Stomach (tissue), 19 donors: ENCODE data around the gene ZNF776. TPM values are rescaled to one million over a fixed set of nuclear protein-coding genes. Genes with fewer than 3 reads are reported as not detected.

Source experiments
- DNase-seq, 2 donors: peaks; one replicate each; pipeline versions ENCODE4 v3.0.0 to v3.0.0-alpha.2; 2013 to 2019
- H3K27ac ChIP-seq, 5 donors: fragments of 200-600 bp in 4 of 5; sonication (generic) in 4 of 5; one replicate each; pipeline ENCODE4 v1.5.1; 2013 to 2019; ENCODE audit warnings: mild to moderate bottlenecking in 1 of 5, moderate library complexity in 1 of 5
- H3K27me3 ChIP-seq, 3 donors: fragments of 200-600 bp; sonication (generic); one replicate each; pipeline ENCODE4 v1.5.1; 2017 to 2019; ENCODE audit warnings: mixed run types in 1 of 3
- H3K36me3 ChIP-seq, 4 donors: fragments of 200-600 bp; sonication (generic); 1 replicate in 3 of 4; 2 replicates in 1 of 4; pipeline ENCODE4 v1.5.1; 2016 to 2019
- H3K4me1 ChIP-seq, 4 donors: fragments of 200-600 bp; sonication (generic); one replicate each; pipeline ENCODE4 v1.5.1; 2016 to 2019
- H3K4me3 ChIP-seq, 4 donors: fragments of 200-600 bp; sonication (generic) in 3 of 4; one replicate each; pipeline ENCODE4 v1.5.1; 2016 to 2019; ENCODE audit warnings: mild to moderate bottlenecking in 1 of 4
- H3K9me3 ChIP-seq, 4 donors: fragments of 200-600 bp; sonication (generic); one replicate each; pipeline ENCODE4 v1.5.1; 2016 to 2019
- CTCF ChIP-seq, 7 experiments: fragments of 450-650 bp in 4 of 7; fragments of 200-600 bp in 3 of 7; sonication (generic) in 3 of 7; IDR thresholded peaks; one replicate each; pipeline ENCODE4 v1.5.1; 2016 to 2019; ENCODE audit warnings: antibody characterized with exemption in 7 of 7, control low read depth in 2 of 7, mild to moderate bottlenecking in 1 of 7
- EP300 ChIP-seq: sonication (generic); formaldehyde crosslinking; IDR thresholded peaks from one replicate; pipeline ENCODE4 v1.6.1; 2017; ENCODE audit warnings: antibody characterized with exemption
- POLR2A ChIP-seq, 4 donors: fragments of 450-650 bp; IDR thresholded peaks; one replicate each; pipeline ENCODE4 v1.6.1; 2016; ENCODE audit warnings: antibody characterized with exemption in 4 of 4, control low read depth in 2 of 4, mild to moderate bottlenecking in 1 of 4, moderate library complexity in 1 of 4
- POLR2AphosphoS5 ChIP-seq, 3 donors: sonication (generic); formaldehyde crosslinking; IDR thresholded peaks; one replicate each; pipeline ENCODE4 v1.6.1; 2016; ENCODE audit warnings: antibody characterized with exemption in 3 of 3
- WGBS, 5 donors: extraction: QIAGEN DNeasy Blood & Tissue Kit in 3 of 5; methylation state at CpG; one replicate each; pipeline versions ENCODE4 v1.1.5 to v1.1.7; 2013 to 2018; 5-methylcytosine and 5-hydroxymethylcytosine counted together
- intact Hi-C: fragments of 100-400 bp; cut with DNase I; formaldehyde crosslinking; loops from one replicate; pipeline ENCODE4 v1.15.1; 2023; ENCODE audit warnings: low total_unique reads
- long read RNA-seq, 10 donors: transcript quantifications; one replicate each; lab custom pipeline, GENCODE V29; 2026
- polyA plus RNA-seq, 3 donors: library from polyadenylated mRNA; stranded (reverse); fragments of 200-250 nt; gene quantifications; one replicate each; pipeline ENCODE4 v1.2.3, GENCODE V29; 2013
- total RNA-seq, 5 donors: library from RNA; depleted of rRNA; stranded (reverse); fragments of >200 nt; gene quantifications; one replicate each; pipeline versions ENCODE4 v1.1.0 to v1.2.3, GENCODE V29; 2014 to 2016
- donor health status: healthy with polysubstance abuse.
- donor health status: Bipolar disorder and iron deficiency.
- donor health status: healthy.

ZNF776 gene
- total RNA-seq (10 to 100 TPM; 11.1 to 72.0 (median 27.7) TPM), polyA plus RNA-seq (1 to 10 TPM; 1.9 to 4.4 (median 2.9) TPM)
- long read RNA-seq, donor 1 = 0 reads
- long read RNA-seq, donor 2 = 0 reads
- long read RNA-seq, donor 3 = 0 reads
- long read RNA-seq, donor 4 = 0 reads
- long read RNA-seq, donor 5, full-length matches to known transcripts = 1 of 1 reads
- long read RNA-seq, donor 5, partial matches to known transcripts = 0 of 1 reads
- long read RNA-seq, donor 5, other reads (novel, unspliced or antisense) = 0 of 1 reads
- long read RNA-seq, donor 6, full-length matches to known transcripts = 2 of 2 reads
- long read RNA-seq, donor 6, partial matches to known transcripts = 0 of 2 reads
- long read RNA-seq, donor 6, other reads (novel, unspliced or antisense) = 0 of 2 reads
- long read RNA-seq, donor 7, full-length matches to known transcripts = 9 of 9 reads
- long read RNA-seq, donor 7, partial matches to known transcripts = 0 of 9 reads
- long read RNA-seq, donor 7, other reads (novel, unspliced or antisense) = 0 of 9 reads
- long read RNA-seq, donor 8, full-length matches to known transcripts = 4 of 9 reads
- long read RNA-seq, donor 8, partial matches to known transcripts = 5 of 9 reads
- long read RNA-seq, donor 8, other reads (novel, unspliced or antisense) = 0 of 9 reads
- long read RNA-seq, donor 9, full-length matches to known transcripts = 1 of 1 reads
- long read RNA-seq, donor 9, partial matches to known transcripts = 0 of 1 reads
- long read RNA-seq, donor 9, other reads (novel, unspliced or antisense) = 0 of 1 reads
- long read RNA-seq, donor 10 = 0 reads

- Histone ChIP-seq H3K4me3 (peak within 1 kb of the TSS; percentile 70 to 92 (median 87)), H3K27me3 (no peaks in the 10 kb centered on the region), H3K4me1 (peaks cover 9 to 22% (median 16%) of the 10 kb centered on the region in 4 donors), H3K27ac (peak within 1 kb of the TSS; percentile 67 to 88 (median 86)), H3K36me3 (peaks cover 35 to 40% (median 38%) of the 10 kb centered on the region in 4 donors), H3K9me3 (peaks cover 24 to 60% (median 42%) of the 10 kb centered on the region in 4 donors)
- TF ChIP-seq POLR2A (IDR thresholded peaks at IDR 0.05) (no peak), POLR2AphosphoS5 (IDR thresholded peaks at IDR 0.05) (peak; percentile 46 to 76 (median 62))
- WGBS, 5 donors = 1 to 2% (median 1%) methylated on average over 26 to 51 of the region's 51 CpGs
- DNase-seq = peak; percentile 86 to 97
- intact Hi-C loops = no loop called here
Observed at GRCh38 chr19:57746580-57747471, at the start of gene ZNF776. TSS of gene ZNF776 (plus strand) at chr19:57746815. CDS start at chr19:57747059, 244 bp downstream.

- Histone ChIP-seq H3K4me1 (no peaks in the 10 kb centered on the region), H3K27me3 (no peaks in the 10 kb centered on the region), H3K27ac (no peak overlapping the region), H3K9me3 (peaks cover 57 to 100% (median 96%) of the 10 kb centered on the region in 4 donors), H3K36me3 (peaks cover 25 to 78% (median 48%) of the 10 kb centered on the region in 4 donors), H3K4me3 (no peak overlapping the region)
- WGBS, 5 donors = 94 to 99% (median 97%) methylated on average over 4 to 6 of the region's 6 CpGs
- intact Hi-C loops = no loop called here
- DNase-seq = no peak
- no peak for TF ChIP-seq POLR2A (IDR thresholded peaks at IDR 0.05)
Observed at GRCh38 chr19:57701625-57702024, 45.0 kb upstream of the ZNF776 start.

- Histone ChIP-seq H3K27me3 (no peaks in the 10 kb centered on the region), H3K4me1 (no peaks in the 10 kb centered on the region), H3K27ac (no peak overlapping the region), H3K36me3 (peaks cover 15 to 56% (median 30%) of the 10 kb centered on the region in 4 donors), H3K4me3 (no peak overlapping the region), H3K9me3 (peaks cover 55 to 100% (median 94%) of the 10 kb centered on the region in 4 donors)
- intact Hi-C loops = no loop called here
- no peak for DNase-seq
- 94 to 100% (median 98%) methylated on average over 1 of the region's 1 CpG for WGBS, 5 donors
- TF ChIP-seq CTCF (IDR thresholded peaks at IDR 0.05) (no peak), POLR2A (IDR thresholded peaks at IDR 0.05) (no peak), EP300 (no peak), POLR2AphosphoS5 (IDR thresholded peaks at IDR 0.05) (no peak)
Observed at GRCh38 chr19:57706346-57706745, 40.3 kb upstream of the ZNF776 start.

- no peaks in the 10 kb centered on the region for H3K4me1 ChIP-seq
- TF ChIP-seq POLR2A (IDR thresholded peaks at IDR 0.05) (no peak), POLR2AphosphoS5 (IDR thresholded peaks at IDR 0.05) (no peak), CTCF (IDR thresholded peaks at IDR 0.05) (no peak), EP300 (no peak)
- H3K4me3 ChIP-seq = peak within 1 kb of the TSS; percentile 38 to 54 (median 46)
- H3K27ac ChIP-seq = peak within 1 kb of the TSS in 4 of 5 donors; percentile 62 to 81 (median 68)
- DNase-seq = peak in 1 of 2 donors; percentile 95
- peaks cover 45 to 100% (median 92%) of the 10 kb centered on the region in 4 donors for H3K9me3 ChIP-seq
- intact Hi-C loops = no loop called here
- H3K27me3 ChIP-seq = no peaks in the 10 kb centered on the region
- 3 to 5% (median 4%) methylated on average over 25 to 53 of the region's 53 CpGs for WGBS, 5 donors
- peaks cover 7 to 47% (median 12%) of the 10 kb centered on the region in 4 donors for H3K36me3 ChIP-seq
Observed at GRCh38 chr19:57708641-57709361, 37.8 kb upstream of the ZNF776 start, which contains the start of gene ZNF154. TSS of gene ZNF154 (minus strand) at chr19:57709204. CDS start at chr19:57708971, 233 bp downstream.
